Mucosa of gallbladder (tissue), 1 donor: ENCODE measurements around the gene TLE2. TPM values are rescaled to one million over a fixed set of nuclear protein-coding genes. Genes with fewer than 3 reads are reported as not detected.
"Not testable (repeated sequence)": the region's sequence is repeated elsewhere in the genome, so short reads cannot be mapped to it uniquely, and the experiment has no call there.

Experiments used
- DNase-seq: peaks from one replicate; pipeline ENCODE4 v3.0.0-alpha.2; 2020; ENCODE audit warnings: low spot score
- total RNA-seq: library from RNA; stranded (reverse); gene quantifications from one replicate; pipeline ENCODE4 v1.2.1, GENCODE V29; 2021
- donor health status: DM: no; HTN: no; CAD: no.

The TLE2 gene
- total RNA-seq, 1 donor from 2014 or later, result 64.6 TPM

- not testable (repeated sequence) for DNase-seq
Observed at GRCh38 chr19:3036977-3037544, 8.0 kb upstream of the TLE2 start.

DNA sequence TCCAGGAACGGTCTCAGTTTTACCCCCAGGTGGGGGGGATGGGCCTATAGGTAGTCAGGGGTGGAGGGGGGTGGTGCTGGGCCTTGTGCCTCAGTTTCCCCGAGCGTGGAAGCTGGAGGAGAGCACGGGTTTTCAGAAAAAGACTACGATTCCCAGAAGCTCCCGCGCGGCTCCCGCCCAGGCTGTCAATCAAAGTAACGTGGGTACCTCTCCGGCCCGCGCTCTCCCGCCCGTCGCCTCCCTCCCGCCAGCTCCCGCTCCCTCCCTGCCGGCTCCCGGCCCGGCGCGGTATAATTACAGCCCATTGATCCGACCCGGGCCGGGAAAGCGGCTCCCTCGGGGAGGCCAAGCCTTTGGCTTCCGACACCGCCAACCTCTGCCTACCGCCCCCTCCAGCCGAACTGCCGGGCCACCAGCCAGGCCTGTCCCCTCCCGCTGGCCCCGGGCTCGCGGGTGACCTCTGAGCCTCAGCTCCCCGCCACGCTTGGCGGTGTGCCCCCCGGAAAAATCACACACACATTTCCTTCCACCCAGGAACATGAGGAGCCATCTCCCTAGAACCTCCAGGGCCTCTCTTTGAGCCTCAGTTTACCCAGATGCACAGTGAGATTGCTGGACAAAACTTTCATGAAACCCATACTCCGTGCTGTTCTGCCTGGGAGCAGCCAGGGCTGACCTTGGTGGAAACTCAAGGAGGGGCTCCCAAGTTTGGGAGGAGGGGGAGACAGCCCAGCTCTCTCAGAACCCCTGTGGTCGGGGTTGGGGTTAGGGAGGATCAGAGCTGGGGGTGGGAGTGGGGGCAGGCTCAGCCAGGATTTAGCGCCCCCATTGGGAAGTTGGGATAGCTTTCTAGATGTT is 7.3 kb upstream of the TLE2 start:
- peak; percentile 96 for DNase-seq

DNA sequence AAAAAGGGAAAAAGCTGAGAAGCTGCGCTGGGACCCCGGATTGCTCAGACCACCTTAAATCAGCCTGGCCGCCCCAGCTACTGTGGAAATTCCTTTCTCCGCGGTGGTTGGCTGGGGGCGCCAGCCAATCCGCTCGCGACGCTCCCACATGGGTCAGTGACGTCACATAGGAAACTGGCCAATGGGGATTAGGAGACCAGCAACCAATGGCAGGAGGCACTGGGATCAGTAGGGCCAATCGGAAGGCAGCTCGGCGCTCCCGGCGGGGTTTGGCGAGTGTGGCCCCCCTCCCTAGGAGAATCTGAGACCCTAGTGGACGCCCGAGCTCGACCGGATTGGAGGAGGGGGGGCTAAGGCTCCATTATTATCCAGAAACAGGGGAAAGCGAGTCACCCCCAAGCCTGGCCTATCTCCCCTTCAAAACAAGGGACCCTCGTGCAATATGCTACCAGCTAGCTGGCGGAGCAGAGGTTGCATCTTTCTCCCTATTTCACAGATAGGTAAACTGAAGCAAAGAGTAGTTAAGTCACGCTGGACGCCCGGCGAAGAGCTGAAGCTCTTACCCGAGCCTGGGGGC is 6.5 kb upstream of the TLE2 start:
- DNase-seq, result peak; percentile 99

- DNase-seq, result peak; percentile 20
Observed at GRCh38 chr19:3034656-3035541, 5.8 kb upstream of the TLE2 start.

DNA sequence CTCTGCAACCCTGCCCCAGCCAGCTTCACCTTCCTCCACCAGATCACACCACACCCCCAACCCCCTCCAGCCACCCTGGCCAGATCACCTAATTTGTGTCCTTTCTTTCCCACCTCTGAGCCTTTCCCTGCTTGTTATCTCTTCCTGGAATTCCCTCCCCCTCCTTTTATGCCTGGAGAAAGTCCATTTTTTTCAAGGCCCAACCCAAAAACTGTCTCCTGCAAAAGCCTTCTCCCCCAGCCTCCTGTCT is 5.3 kb upstream of the TLE2 start:
- DNase-seq, result no peak

GRCh38 chr19:3033595-3034405 is 4.7 kb upstream of the TLE2 start:
- DNase-seq, result no peak

DNA sequence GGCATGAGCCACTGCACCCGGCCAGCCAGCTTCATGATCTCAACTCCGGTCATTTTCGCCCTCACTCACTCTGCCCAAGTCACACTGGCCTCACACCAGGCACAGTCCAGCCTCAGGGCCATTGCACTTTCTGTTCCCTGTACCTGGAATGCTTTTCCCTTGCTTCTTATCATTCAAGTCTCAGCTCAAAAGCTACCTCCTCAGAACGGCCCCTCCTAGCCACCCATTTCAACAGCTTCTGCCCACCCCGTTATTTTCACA is 2.5 kb upstream of the TLE2 start:
- no peak for DNase-seq

DNA sequence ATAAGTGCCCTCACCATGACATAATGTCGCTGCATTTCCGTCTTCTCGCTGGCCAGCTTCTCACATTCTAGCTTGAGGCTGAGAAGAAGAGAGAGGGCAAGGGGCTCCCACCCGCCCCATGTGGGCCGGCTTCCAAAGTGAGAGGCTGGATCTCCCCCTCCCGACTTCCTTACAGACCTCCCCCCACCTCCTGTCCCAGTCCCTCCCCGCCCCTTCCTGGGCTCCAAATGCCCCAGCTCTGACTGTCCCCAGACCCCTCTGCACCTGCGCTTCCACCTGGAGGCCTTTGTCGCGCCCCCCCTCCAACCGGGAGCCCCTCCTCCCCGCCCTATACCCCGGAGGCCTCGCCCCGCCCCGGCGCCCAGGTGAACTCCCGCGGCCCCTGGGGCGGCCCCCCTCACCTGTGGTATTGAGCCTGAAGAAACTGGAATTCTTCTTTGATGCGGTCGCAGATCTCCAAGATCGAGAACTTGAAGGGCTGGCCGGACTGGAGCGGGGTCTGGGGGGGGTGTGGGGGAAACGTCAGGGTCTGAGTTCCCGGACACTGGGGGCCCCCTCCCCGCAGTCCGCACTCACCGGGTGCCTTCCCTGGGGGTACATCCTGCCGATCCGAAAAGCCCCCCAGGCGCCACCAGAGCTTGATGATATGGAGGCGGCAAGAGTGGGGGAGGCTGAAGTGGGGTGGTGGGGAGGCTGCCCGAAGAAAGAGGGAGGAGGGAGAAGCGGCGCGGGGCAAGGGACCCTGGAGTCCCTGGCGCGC is 595 bp downstream of the TLE2 start:
- DNase-seq, result no peak

GRCh38 chr19:3027981-3028304 is 1.1 kb downstream of the TLE2 start:
- DNase-seq, result no peak

DNA sequence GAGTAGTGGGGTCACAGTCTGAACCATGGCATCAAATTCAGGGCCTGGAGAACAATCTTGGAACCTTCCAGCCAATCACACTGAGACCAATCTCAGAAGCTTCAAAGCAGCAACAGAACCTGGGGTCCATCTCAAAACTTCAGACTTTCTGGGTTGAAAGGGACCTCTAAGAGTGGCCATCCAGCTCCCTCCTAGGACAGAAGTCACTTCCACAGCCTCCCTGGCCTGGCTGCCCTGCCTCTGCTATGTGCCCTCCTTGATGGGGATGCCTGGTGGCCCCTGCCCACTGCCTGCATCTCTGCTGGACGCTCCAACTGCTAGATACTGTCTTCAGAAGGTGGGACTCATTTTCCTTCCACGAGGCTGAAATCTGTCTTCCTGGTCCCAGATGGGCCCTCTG is 1.8 kb downstream of the TLE2 start:
- no peak for DNase-seq

GRCh38 chr19:3026768-3027167 is 2.3 kb downstream of the TLE2 start:
- no peak for DNase-seq

- DNase-seq, result no peak
Observed at GRCh38 chr19:3025549-3025886, 3.6 kb downstream of the TLE2 start.

DNA sequence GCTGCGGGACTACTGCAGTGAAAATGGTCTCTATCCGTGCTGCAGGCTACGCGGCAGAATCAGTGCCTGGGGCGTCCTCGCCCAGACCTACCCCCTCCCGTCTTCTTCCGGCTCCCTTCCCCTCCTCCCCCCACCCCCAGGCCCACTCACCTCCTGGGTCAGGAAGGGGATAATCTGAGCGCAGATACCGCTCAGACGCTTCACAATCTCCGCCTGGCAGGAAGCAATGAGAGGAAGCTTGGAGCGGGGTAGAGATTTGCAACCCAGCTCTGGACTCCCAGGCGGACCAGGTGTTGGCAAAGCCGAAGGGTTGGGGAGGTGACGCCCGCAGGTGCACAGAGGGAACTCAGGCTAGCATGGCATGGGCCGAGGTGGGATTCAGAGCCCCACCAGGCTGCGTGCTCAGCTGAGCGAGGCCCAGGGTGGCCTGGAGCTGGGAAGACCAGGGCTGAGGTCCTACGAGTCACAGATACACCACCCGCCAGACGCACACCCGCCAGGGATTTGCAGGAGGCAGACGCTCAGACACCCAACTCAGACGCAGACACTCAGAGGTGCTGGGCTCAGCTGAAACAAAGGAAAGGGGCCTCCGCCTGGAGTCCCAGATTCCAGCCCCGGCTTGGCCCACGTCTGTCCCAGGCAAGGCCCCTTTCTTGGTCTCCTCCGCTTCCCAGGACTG is 4.1 kb downstream of the TLE2 start:
- DNase-seq, result no peak

- DNase-seq, result no peak
Observed at GRCh38 chr19:3024509-3024869, 4.6 kb downstream of the TLE2 start.

DNA sequence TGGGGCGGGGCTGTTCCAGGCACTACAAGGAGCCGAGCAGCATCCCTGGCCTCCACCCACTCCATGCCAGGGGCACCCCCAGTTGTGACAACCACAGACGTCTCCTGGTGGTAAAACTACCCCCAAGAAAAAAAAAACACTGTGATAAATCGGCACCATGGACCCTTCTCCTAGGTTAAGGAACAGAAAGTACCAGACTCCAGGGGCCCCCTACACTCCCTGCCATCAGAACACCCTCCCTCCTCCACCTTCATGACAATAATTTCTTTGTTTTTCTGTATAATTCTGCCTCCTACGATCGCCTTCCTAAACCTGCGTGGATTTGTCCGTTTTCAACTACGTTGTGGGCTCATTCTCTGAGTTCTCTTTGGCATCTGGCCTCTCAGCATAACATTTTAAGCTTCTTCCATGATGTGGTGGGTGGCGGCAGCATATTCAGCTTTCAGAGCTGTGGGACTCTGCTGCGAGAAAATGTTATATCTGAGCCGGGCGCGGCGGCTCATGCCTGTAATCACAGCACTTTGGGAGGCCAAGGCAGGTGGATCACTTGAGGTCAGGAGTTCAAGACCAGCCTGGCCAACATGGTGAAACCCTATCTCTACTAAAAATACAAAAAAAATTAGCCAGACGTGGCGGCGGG is 8.6 kb downstream of the TLE2 start:
- no peak for DNase-seq

DNA sequence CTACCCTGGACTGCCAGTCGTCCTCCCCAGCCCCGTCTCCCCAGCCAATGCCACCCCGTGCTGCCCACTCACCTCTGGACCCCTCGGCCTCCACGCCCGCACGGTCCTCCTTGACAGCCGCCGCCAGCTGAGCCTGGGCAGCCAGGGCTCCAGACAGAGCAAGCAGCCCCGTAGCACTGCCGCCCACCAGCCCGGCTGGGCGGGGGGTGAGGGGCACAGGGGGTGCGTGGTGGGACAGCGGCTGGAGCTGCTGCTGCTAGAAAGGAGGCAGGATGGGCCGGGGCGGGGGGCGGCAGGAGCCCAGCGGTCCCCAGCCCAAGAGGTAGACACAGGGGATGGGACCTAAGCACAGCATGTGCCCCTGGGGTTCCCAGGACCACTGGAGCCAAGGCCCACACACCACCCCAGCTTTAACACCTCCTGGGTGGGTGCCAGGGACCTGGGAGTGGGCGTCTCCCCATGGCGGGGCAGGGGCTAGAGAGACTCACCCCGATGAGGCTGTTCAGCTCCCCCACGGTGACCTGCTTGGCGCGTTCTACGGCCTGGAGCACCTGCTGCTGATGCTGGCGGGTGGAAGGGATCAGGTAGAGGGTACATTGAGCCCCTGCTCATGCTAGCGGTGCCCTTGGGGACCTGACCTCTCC is 9.7 kb downstream of the TLE2 start:
- DNase-seq, result no peak

DNA sequence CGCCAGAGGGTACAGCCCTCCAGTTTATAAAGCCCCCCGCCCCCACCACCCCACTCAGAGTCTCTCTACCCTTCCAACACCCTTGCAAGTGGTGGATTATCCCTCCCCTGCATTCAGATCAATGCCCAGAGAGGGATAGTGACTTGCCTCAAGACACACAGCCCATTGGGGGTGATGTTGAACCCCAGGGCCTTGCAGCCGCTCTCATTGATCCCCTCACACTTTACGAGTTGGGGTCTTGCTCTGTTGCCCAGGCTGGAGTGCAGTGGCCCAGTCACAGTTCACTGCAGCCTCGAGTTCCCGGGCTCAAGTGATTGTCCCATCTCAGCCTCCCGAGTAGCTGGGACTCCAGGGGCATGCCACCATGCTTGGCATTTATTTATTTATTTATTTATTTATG is 11.2 kb downstream of the TLE2 start:
- no peak for DNase-seq

DNA sequence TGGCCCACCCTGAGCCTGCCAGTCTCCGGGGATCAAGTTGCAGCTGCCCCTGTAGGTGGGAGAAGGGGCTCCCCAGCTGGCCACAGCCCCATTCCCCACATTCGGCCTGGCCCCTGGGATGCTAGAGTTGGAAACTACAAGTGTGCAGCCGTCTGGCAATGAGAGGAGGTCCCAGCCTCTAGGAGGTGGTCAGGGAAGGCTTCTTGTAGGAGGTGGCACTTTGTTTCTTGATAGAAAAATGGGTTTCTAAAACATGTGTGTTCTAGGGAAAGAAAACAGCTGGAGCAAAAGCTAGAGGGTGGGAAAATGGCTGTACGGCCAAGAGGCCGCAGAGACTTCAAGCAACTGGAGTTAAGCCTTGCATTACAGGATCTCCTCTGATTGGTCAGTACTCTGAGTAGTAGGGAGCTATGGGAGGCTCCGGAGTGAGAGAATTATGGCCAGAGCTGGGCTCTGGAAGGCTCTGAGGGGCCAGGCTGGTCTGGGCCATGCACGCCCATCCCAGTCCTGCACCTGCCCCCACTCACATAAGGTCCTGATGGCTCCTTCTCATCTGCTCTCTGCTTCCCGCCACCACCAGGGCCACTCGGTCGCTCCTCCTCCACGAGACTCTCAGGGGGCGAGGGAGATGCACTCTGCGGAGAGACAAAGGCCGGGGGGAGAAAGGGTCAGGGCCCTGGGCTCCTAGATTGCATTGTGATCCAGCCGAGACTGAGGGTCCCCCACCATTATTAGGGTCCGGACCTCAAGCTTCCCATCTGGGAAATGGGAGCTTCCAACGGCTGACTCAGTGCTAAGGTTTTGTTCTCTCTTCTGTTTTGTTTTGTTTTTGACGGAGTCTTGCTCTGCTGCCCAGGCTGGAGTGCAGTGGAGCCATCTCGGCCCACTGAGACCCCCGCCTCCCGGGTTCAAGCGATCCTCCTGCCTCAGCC is 13.7 kb downstream of the TLE2 start:
- DNase-seq, result no peak

- no peak for DNase-seq
Observed at GRCh38 chr19:3014135-3014534, 14.9 kb downstream of the TLE2 start.
